T-helper 1 cell treated with Interleukin-12 subunit alpha and Interleukin-12 subunit beta and Interleukin-4 antibody, amounts not matched to agents 30 ng/mL and 1 ng/mL, for 36 hours (primary cell): Measurements from ENCODE around the gene HMGB4. TPM values are rescaled to one million over a fixed set of nuclear protein-coding genes. Genes with fewer than 3 reads are reported as not detected.

Experiments used
- intact Hi-C: fragments of 100-400 bp; cut with micrococcal nuclease; formaldehyde crosslinking; loops from one replicate; pipeline ENCODE4 v1.15.1; 2024
- total RNA-seq: library from RNA; stranded (reverse); gene quantifications from 2 replicates; pipeline ENCODE4 v1.2.3, GENCODE V29; 2022

The HMGB4 gene
- total RNA-seq, 1 donor from 2014 or later = not detected

GRCh38 chr1:33897092-33897725 lies 33.3 kb downstream of the HMGB4 start:
- intact Hi-C loops = no loop called here

- intact Hi-C loops = no loop called here
These were observed 34.5 kb downstream of the HMGB4 start for GRCh38 chr1:33898406-33898805.

- intact Hi-C loops = no loop called here
These were observed 35.0 kb downstream of the HMGB4 start for GRCh38 chr1:33898881-33899280.

GRCh38 chr1:33899746-33900145 lies 35.9 kb downstream of the HMGB4 start:
- intact Hi-C loops = no loop called here

- intact Hi-C loops = no loop called here
These were observed 38.8 kb downstream of the HMGB4 start for GRCh38 chr1:33902486-33903209.

- intact Hi-C loops = no loop called here
These were observed 39.3 kb downstream of the HMGB4 start for GRCh38 chr1:33903210-33903589.

- intact Hi-C loops = no loop called here
These were observed 41.4 kb downstream of the HMGB4 start for GRCh38 chr1:33905241-33905640.

GRCh38 chr1:33906156-33906555 lies 42.3 kb downstream of the HMGB4 start:
- intact Hi-C loops = no loop called here

- intact Hi-C loops = no loop called here
These were observed 44.6 kb downstream of the HMGB4 start for GRCh38 chr1:33908324-33908956.
